ENCODE data around the gene CRACR2A.

CRACR2A gene, protein sequence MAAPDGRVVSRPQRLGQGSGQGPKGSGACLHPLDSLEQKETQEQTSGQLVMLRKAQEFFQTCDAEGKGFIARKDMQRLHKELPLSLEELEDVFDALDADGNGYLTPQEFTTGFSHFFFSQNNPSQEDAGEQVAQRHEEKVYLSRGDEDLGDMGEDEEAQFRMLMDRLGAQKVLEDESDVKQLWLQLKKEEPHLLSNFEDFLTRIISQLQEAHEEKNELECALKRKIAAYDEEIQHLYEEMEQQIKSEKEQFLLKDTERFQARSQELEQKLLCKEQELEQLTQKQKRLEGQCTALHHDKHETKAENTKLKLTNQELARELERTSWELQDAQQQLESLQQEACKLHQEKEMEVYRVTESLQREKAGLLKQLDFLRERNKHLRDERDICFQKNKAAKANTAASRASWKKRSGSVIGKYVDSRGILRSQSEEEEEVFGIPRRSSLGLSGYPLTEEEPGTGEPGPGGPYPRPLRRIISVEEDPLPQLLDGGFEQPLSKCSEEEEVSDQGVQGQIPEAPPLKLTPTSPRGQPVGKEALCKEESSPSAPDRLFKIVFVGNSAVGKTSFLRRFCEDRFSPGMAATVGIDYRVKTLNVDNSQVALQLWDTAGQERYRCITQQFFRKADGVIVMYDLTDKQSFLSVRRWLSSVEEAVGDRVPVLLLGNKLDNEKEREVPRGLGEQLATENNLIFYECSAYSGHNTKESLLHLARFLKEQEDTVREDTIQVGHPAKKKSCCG

DNA sequence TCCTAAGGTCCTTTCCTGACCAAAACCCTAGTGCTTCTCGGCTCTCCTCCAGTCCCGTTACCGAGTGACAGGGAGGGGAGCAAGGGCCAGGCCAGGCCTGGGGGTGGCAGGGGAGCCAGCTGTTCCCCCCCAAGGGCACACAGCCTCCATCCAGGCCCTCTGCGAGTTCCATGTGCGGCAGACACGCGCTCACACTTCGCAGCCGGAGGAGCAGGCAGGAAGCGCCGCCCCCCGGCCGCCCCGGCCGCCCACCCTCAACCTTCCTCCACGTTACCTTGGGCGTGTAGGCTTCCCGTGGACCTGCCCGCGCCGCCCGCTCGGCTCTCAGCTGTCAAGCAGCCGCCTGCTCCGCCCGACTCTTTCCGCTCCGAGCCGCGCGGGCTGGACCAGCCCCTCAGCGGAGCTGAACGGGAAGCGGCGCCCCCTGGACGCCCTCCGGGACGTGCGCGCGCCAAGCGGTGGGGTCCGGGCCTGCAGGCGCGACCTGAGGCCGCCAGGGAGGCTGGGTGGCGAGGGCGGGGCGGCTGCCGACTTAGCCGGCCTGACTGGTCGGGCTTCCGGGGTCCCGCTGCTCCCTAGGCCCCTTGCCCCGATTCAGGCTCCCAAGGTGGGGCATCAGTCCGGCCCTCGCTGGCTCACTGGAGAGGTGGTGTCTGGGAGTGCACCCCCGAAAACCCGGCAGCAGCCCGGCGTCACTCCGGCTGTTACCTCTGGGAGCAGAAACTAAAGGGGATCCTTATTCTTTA lies at the start of gene CRACR2A:
CRACR2A (minus strand) TSS at position 369 of the 746 bp plus-strand sequence. CDS start 56,110 bp downstream, outside the sequence.
- TF ChIP-seq, protein P1, sequence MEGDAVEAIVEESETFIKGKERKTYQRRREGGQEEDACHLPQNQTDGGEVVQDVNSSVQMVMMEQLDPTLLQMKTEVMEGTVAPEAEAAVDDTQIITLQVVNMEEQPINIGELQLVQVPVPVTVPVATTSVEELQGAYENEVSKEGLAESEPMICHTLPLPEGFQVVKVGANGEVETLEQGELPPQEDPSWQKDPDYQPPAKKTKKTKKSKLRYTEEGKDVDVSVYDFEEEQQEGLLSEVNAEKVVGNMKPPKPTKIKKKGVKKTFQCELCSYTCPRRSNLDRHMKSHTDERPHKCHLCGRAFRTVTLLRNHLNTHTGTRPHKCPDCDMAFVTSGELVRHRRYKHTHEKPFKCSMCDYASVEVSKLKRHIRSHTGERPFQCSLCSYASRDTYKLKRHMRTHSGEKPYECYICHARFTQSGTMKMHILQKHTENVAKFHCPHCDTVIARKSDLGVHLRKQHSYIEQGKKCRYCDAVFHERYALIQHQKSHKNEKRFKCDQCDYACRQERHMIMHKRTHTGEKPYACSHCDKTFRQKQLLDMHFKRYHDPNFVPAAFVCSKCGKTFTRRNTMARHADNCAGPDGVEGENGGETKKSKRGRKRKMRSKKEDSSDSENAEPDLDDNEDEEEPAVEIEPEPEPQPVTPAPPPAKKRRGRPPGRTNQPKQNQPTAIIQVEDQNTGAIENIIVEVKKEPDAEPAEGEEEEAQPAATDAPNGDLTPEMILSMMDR (IDR thresholded peaks at IDR 0.05; ENCODE audit: low read depth, low read length), result peak; percentile 38

DNA sequence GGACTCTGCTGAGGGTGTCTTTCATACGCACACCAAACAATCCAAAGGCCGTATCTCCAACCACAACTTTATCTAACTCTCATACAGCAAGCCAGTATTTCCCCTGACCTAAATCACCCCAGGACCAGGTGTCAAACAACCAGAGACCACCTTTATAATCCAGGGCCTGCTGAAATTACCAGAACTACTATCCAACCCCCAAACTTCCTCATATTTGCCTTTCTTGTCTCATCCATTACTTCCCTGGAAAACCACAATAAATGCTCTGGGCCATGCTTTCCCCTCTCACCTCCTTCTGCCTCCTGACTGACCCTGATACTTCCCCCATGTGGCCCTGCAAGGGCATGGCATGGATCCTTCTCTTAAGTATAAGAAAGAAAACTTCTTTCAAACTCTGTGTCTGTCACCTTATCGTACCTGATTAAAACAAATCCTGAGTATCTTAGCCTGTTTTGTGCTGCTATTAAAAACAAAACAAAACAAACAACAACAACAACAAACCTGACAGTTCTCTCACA lies 44.7 kb upstream of the CRACR2A start:
- DNase-seq (ENCODE audit: extremely low read depth, low read depth), result no peak

More for the DNA sequence above, at the start of gene CRACR2A:
- no peak for DNase-seq (ENCODE audit: extremely low read depth, low read depth)

DNA sequence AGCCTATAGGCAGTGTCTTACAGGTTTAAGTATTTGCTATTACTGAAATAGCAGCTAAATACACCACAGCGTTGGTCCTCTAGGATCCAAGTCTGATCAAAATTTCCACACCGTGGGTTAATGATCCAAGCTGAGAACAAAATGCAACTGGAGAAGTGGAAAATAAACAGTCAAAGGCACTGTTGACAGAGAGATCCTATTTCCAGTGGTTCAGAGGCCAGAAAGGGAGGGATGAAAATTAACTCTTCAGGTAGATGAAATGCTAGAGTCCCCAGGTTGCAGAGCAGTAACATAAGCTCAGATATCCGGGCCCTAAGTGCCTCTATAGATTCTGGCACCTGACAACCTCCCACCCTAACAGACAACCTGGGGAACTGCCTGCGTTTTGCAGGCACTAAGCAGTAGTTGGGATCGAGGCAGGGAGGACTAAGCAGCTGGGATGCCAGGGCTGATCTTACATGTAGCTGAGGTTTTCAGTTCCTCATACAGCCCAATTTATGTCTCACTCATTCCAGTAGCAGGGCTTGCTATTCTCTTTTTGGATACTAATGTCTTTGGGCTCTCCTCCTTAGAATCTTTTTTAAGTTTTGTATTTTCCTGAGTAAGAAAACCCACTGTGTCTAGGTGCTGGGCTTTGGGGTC lies 42.7 kb upstream of the CRACR2A start:
- TF ChIP-seq, protein P1 (IDR thresholded peaks at IDR 0.05; ENCODE audit: low read depth, low read length), result no peak
- DNase-seq (ENCODE audit: extremely low read depth, low read depth), result no peak

More for the DNA sequence above, 44.7 kb upstream of the CRACR2A start:
- TF ChIP-seq, protein P1 (IDR thresholded peaks at IDR 0.05; ENCODE audit: low read depth, low read length), result peak; percentile 3; the same call in 1 of the 2 replicates

DNA sequence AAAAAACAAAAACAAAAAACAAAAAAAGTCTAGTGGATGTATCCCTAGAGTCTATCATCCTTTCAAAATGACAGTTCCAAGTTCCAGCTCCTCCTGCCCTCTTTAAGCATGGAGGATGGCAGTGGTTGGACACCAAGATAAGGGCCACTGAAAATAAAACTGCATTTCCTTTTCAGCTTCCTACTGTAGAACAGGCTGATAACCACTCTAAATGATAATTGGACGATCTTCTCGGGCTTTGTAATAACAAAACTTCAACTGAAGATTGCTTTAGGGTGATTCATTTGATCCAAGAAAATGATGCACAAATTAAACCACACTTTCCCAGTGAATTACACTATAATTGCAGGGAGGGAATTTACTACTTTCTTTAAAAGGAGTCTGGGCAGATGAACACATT lies 42.2 kb upstream of the CRACR2A start:
- TF ChIP-seq, protein P1 (IDR thresholded peaks at IDR 0.05; ENCODE audit: low read depth, low read length), result no peak

DNA sequence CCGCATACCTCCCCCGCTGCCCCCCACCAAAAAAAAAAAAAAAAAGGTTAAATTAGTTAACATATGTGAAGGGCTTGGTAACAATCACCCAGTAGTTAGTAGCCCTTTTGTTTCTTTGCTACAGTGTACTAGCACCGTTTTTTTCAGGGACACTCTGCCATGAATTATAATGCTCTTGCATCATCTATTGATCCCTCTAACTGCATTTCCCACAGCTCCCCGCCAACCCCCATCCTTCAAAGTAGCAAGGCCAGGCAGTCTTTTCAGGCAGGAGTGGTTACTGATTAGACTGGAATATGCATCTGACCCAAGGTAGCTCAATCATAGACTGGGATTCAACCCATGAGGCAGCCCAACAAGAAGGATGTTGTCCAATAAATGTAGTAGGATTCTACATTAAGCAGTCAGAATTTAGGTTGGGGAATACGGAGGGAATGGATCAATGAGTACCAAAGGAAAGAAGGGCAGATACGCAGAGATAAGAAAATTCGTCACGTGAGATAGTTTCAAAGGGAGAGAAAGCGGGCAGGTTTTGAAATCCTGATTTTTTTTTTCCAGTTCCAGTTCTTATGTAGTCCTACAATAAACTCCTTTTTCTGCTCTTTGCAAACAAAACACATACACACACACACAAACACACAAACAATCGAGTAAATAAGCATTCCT lies 39.8 kb upstream of the CRACR2A start:
- DNase-seq (ENCODE audit: extremely low read depth, low read depth), result no peak
- TF ChIP-seq, protein P1 (IDR thresholded peaks at IDR 0.05; ENCODE audit: low read depth, low read length), result no peak

More for the DNA sequence above, 42.2 kb upstream of the CRACR2A start:
- DNase-seq (ENCODE audit: extremely low read depth, low read depth), result no peak

DNA sequence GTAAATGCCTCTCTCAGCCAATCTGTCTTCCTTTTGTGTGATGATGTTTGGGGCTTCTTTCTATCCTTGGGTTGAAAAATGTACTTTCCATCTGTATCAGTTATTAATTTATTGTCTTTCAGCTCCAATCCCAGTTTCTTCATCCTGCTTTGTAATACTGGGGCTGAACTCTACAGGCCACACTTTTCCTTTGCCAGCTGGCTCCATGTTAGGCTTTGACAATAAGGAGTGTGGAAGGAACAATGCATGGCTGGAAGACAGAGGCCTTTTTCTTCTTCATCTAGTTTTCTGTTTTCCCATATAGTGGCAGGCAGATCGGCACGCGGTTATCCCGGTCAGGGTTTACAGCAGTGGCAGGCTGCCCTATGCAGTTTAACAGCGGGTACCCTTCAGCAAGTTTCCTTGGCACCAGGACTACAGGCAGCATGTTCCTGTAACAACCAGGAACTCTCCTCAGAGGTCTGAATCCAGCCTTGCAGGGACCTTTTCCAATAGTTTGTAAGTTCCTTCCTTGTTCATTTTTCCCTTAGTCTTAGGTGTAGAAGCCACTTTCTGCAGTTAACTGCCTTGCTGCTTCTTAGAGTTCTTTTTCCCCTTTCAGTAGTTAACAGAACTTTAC lies 38.5 kb upstream of the CRACR2A start:
- no peak for DNase-seq (ENCODE audit: extremely low read depth, low read depth)
- TF ChIP-seq, protein P1 (IDR thresholded peaks at IDR 0.05; ENCODE audit: low read depth, low read length), result no peak
